HG03378 (cell line): ENCODE results near the gene OR5B21.

Experiments
- ATAC-seq: cut with Tn5 transposase; IDR thresholded peaks from one replicate; pipeline ENCODE4 v1.9.1; 2021; ENCODE audit warnings: mild to moderate bottlenecking, moderate library complexity; ENCODE audit not compliant: unreplicated experiment

The OR5B21 gene

DNA sequence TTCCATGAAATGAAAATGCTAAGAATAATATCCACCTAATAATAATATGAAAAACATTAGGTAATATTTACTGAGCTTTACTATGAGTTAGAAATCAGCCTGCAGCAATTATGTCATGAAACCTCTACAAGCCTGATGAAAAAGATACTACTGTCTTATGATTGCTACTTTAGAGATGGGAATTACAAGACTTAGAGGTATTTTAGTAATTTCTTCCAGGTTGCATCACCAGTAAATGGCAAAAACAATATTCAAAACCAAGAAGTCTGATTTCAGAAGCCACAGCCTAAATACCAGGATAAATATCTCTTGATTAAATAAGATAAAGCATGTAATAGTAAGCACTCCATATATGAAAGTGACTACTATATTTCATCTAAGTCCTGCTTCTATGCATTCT is 13.8 kb downstream of the OR5B21 start:
- ATAC-seq = no peak

DNA sequence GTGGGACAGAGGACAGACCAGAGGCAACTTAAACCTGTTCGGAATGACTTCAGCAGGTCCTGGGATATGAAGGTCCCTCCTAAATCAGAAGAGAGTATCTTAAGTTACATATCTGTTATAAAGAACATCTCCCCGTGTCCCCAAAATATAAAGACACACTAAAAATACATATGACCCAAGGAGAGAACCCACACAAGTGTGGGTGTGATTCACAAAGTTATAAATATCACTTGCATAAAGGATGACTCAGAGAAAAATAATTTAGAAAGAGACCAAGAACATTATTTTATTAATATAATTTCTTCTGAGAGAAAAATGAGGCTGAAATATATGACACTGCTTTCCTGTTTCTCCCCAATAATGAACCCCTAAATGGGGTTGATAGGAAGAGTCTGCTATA is 14.2 kb downstream of the OR5B21 start:
- ATAC-seq = no peak

- no peak for ATAC-seq
Observed at GRCh38 chr11:58490827-58491226, 17.1 kb downstream of the OR5B21 start.

- no peak for ATAC-seq
Observed at GRCh38 chr11:58487170-58487569, 20.7 kb downstream of the OR5B21 start.

- no peak for ATAC-seq
Observed at GRCh38 chr11:58485961-58486360, 21.9 kb downstream of the OR5B21 start.

DNA sequence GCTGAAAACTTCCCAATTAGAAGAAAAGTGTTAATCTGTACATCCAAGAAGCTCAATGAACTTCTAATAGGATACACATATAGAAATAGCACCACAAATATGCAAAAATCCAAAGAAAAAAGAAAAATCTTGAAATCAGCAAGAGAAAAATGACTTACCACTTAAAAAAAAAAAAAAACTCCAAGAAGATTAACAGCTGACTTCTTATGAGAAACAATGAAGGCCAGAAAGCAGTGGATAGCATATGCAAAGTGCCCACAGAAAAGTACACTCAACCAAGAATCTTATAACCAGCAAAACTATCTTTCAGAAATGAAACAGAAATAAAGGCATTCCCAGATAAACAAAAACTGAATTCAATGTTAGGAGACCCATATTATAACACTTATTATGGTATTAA is 36.0 kb downstream of the OR5B21 start:
- no peak for ATAC-seq

- no peak for ATAC-seq
Observed at GRCh38 chr11:58466293-58466692, 41.6 kb downstream of the OR5B21 start.

DNA sequence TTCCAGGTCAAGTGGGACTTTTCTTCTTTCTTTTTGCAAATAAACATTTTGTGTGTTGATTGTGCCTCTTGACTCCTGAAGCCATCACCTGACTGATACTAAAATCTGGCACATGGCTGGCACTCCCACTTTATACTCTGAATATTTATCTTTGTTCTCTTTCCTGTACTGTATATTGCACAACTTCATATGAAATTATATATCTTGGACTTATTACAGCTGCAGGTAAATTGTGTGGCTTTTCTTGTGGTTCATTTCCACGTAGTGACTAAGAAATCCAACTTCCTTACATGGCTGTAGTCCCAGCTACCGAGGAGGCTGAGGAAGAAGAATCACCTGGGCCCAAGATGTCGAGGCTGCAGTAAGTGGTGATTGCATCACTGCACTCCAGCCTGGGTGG is 42.2 kb downstream of the OR5B21 start:
- no peak for ATAC-seq
